ENCODE results near the gene SLC25A52. TPM values are rescaled to one million over a fixed set of nuclear protein-coding genes. Genes with fewer than 3 reads are reported as not detected.
"Not testable (repeated sequence)": the region's sequence is repeated elsewhere in the genome, so short reads cannot be mapped to it uniquely, and the experiment has no call there.

SLC25A52 gene
- total RNA-seq, 2 experiments from 2014 or later = not detected

DNA sequence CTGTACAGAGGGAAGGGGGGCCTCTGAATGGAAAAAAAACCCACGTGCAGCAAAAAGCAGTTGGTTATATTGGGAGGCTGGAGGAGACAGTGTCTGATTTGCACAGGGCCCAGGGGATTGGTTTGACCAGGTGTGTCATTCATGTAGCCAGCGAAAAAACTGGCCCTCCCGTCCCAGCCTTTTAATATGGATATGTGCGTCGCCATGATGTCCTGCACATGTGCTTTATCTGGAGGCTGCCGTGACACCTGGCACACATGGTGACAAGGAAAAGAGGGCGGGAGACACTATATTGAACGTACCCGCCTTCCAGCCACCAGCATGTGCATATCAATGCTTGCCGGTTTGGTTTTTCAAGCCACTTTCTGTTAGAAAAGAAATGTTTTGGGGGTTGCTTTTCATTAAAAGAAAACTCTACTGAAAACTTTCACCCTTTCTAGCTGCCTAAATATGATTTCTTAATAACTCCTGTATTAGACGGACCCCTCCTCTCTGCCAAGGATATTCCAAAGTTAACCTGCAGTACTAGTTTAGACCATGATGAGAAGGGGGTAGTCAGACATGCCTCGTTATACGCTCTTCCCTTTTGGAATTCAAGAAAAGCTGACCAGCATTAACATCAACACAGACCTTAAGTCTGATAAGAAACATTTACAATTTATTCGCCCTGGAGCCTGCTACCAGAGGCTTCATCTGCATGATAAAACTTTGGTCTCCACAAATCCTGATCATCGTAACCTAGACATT lies 16.2 kb downstream of the SLC25A52 start:
- DNase-seq (ENCODE audit: low spot score) = no peak
- ChIA-PET POLR2A (no interaction called here), CTCF (ENCODE audit: unreplicated experiment) (no interaction called here)
- Histone ChIP-seq H4K20me1 (ENCODE audit: insufficient read depth, low read length) (no peaks in the 10 kb centered on the region), H3K36me3 (ENCODE audit: insufficient read depth, low read length) (no peaks in the 10 kb centered on the region; the same call in 1 of the 2 replicates), H3K4me1 (ENCODE audit: insufficient read depth, low read length, poor library complexity, severe bottlenecking) (peaks cover 8% of the 10 kb centered on the region), H3K9me3 (ENCODE audit: low read length) (no peaks in the 10 kb centered on the region), H3K9me2 (ENCODE audit: insufficient read depth, low read length) (no peaks in the 10 kb centered on the region), H2AFZ (ENCODE audit: low read length) (no peak overlapping the region), H3K4me3 (ENCODE audit: low read depth, low read length, poor library complexity, severe bottlenecking) (no peak overlapping the region), H3K79me2 (ENCODE audit: insufficient read depth, low read depth, low read length) (no peaks in the 10 kb centered on the region), H3K27ac (ENCODE audit: low read depth, low read length, poor library complexity, severe bottlenecking) (no peak overlapping the region), H3K4me2 (ENCODE audit: low read length) (no peak overlapping the region)
- no peak for TF ChIP-seq EZH2phosphoT487 (IDR thresholded peaks at IDR 0.05; ENCODE audit: borderline replicate concordance, low read depth, low read length)
- TF ChIP-seq, protein P1, sequence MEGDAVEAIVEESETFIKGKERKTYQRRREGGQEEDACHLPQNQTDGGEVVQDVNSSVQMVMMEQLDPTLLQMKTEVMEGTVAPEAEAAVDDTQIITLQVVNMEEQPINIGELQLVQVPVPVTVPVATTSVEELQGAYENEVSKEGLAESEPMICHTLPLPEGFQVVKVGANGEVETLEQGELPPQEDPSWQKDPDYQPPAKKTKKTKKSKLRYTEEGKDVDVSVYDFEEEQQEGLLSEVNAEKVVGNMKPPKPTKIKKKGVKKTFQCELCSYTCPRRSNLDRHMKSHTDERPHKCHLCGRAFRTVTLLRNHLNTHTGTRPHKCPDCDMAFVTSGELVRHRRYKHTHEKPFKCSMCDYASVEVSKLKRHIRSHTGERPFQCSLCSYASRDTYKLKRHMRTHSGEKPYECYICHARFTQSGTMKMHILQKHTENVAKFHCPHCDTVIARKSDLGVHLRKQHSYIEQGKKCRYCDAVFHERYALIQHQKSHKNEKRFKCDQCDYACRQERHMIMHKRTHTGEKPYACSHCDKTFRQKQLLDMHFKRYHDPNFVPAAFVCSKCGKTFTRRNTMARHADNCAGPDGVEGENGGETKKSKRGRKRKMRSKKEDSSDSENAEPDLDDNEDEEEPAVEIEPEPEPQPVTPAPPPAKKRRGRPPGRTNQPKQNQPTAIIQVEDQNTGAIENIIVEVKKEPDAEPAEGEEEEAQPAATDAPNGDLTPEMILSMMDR (conservative IDR thresholded peaks at IDR 0.05; ENCODE audit: low read length) = no peak
- no TSS peak for BruUV-seq (replicated peaks)
- intact Hi-C loops (cut with micrococcal nuclease; ENCODE audit: unreplicated experiment) = no loop called here

DNA sequence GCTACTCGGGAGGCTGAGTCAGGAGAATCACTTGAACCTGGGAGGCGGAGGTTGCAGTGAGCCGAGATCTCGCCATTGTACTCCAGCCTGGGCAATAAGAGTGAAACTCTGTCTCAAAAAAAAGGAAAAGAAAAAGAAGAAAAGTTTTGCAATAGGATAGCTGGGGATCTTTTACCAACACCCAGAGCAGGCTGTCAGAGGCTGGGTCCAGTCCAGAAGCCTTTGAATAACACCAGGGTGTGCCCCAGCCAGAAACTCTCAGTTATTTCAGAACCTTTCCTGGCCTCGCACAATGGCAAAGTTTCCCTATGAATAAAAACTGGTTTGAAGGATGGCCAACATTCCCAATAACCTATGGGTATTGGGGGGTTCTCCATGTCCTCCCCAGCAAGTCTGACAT lies 17.1 kb downstream of the SLC25A52 start:
- H3K4me3 ChIP-seq (ENCODE audit: low read depth, low read length, poor library complexity, severe bottlenecking); intact Hi-C loops (cut with micrococcal nuclease; ENCODE audit: unreplicated experiment); H3K27ac ChIP-seq (ENCODE audit: low read depth, low read length, poor library complexity, severe bottlenecking); H4K20me1 ChIP-seq (ENCODE audit: insufficient read depth, low read length); H2AFZ ChIP-seq (ENCODE audit: low read length); H3K79me2 ChIP-seq (ENCODE audit: insufficient read depth, low read depth, low read length); DNase-seq (ENCODE audit: low spot score); H3K9me3 ChIP-seq (ENCODE audit: low read length); H3K4me1 ChIP-seq (ENCODE audit: insufficient read depth, low read length, poor library complexity, severe bottlenecking); CTCF ChIA-PET (ENCODE audit: unreplicated experiment); H3K9me2 ChIP-seq (ENCODE audit: insufficient read depth, low read length); H3K36me3 ChIP-seq (ENCODE audit: insufficient read depth, low read length); BruUV-seq (replicated peaks); H3K4me2 ChIP-seq (ENCODE audit: low read length); POLR2A ChIA-PET: not testable (repeated sequence)

DNA sequence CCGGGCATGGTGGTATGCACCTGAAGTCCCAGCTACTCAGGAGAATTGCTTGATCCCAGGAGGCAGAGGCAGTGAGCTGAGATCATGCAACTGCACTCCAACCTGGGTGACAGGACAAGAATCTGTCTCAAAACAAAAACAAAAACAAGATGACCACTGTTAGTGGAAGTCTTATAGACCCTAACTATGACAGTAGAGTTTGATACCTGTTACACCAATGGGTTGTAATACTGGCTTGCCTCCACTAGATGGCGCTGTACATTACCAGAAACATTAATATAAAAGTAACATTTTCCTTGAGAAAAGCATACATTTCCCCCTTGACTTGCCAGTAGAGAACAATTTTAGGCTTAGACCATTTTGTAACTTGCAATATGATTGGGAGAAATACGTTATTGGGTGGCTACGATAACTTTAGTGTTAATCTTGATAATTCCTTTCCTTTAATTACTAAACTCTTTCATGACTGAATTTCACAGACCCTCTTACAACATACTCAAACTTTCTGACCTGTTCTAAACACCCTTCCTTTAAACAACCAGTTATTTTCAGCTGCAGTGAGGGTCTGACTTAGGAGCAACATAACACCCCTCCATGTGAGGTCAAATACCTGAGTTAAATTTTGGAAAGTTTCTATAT lies 19.5 kb downstream of the SLC25A52 start:
- intact Hi-C loops (cut with micrococcal nuclease; ENCODE audit: unreplicated experiment) = no loop called here
- H3K27ac ChIP-seq (ENCODE audit: low read depth, low read length, poor library complexity, severe bottlenecking) = no peak overlapping the region
- H3K79me2 ChIP-seq (ENCODE audit: insufficient read depth, low read depth, low read length) = no peaks in the 10 kb centered on the region
- TF ChIP-seq EZH2phosphoT487 (IDR thresholded peaks at IDR 0.05; ENCODE audit: borderline replicate concordance, low read depth, low read length) = no peak
- TF ChIP-seq, protein P1 (conservative IDR thresholded peaks at IDR 0.05; ENCODE audit: low read length) = peak; percentile 72
- POLR2A ChIA-PET = no interaction called here
- CTCF ChIA-PET (ENCODE audit: unreplicated experiment) = no interaction called here
- no peaks in the 10 kb centered on the region for H3K9me2 ChIP-seq (ENCODE audit: insufficient read depth, low read length)
- no peaks in the 10 kb centered on the region for H4K20me1 ChIP-seq (ENCODE audit: insufficient read depth, low read length)
- no peaks in the 10 kb centered on the region for H3K9me3 ChIP-seq (ENCODE audit: low read length)
- peaks cover 14% of the 10 kb centered on the region for H3K4me1 ChIP-seq (ENCODE audit: insufficient read depth, low read length, poor library complexity, severe bottlenecking)
- DNase-seq (ENCODE audit: low spot score) = peak; percentile 13
- no TSS peak for BruUV-seq (replicated peaks)
- no peak overlapping the region for H3K4me3 ChIP-seq (ENCODE audit: low read depth, low read length, poor library complexity, severe bottlenecking)
- H3K36me3 ChIP-seq (ENCODE audit: insufficient read depth, low read length) = no peaks in the 10 kb centered on the region; the same call in 1 of the 2 replicates
- no peak overlapping the region for H3K4me2 ChIP-seq (ENCODE audit: low read length)
- H2AFZ ChIP-seq (ENCODE audit: low read length) = no peak overlapping the region

All from OCI-LY7 (cell line).